Fibroblast of mammary gland (primary cell): Measurements from ENCODE around the gene ELK4.

Experiments
- DNase-seq: peaks from one replicate; pipeline ENCODE4 v3.0.0-alpha.2; 2010; ENCODE audit warnings: low read depth
- H3K4me3 ChIP-seq: 2 replicates; pipeline ENCODE4 v1.5.1; 2011; ENCODE audit warnings: low read depth, mild to moderate bottlenecking, low read length, moderate library complexity; ENCODE audit not compliant: control insufficient read depth
- TF ChIP-seq, protein P1 (sequence below): conservative IDR thresholded peaks from 2 replicates; pipeline ENCODE4 v1.5.1; 2011; ENCODE audit warnings: low read depth, low read length, inconsistent platforms; ENCODE audit not compliant: control insufficient read depth, insufficient read depth

Gene ELK4

GRCh38 chr1:205658943-205659581 is 27.3 kb upstream of the ELK4 start:
- TF ChIP-seq, protein P1, sequence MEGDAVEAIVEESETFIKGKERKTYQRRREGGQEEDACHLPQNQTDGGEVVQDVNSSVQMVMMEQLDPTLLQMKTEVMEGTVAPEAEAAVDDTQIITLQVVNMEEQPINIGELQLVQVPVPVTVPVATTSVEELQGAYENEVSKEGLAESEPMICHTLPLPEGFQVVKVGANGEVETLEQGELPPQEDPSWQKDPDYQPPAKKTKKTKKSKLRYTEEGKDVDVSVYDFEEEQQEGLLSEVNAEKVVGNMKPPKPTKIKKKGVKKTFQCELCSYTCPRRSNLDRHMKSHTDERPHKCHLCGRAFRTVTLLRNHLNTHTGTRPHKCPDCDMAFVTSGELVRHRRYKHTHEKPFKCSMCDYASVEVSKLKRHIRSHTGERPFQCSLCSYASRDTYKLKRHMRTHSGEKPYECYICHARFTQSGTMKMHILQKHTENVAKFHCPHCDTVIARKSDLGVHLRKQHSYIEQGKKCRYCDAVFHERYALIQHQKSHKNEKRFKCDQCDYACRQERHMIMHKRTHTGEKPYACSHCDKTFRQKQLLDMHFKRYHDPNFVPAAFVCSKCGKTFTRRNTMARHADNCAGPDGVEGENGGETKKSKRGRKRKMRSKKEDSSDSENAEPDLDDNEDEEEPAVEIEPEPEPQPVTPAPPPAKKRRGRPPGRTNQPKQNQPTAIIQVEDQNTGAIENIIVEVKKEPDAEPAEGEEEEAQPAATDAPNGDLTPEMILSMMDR, result peak; percentile 80
- peak; percentile 49 for DNase-seq
- H3K4me3 ChIP-seq, result no peak overlapping the region

DNA sequence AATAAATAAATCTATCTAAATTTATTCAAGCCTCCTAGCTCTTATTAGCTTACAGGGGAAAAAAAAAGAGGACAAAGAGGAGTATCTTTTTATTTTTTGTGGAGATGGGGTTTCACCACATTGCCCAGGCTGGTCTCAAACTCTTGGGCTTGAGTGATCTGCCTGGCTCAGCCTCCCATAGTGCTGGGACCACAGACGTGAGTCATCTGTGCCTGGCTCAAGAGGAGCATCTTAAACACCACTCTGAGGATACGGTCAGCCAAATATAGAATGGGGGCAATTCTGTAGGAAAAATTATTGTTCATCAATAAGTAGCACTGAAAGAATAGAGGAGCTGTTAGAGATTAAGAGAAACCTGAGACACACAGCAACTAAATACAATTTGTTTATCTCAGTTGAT is 24.4 kb upstream of the ELK4 start:
- TF ChIP-seq, protein P1, result no peak
- peak; percentile 39 for DNase-seq
- H3K4me3 ChIP-seq, result no peak overlapping the region

- H3K4me3 ChIP-seq, result no peak overlapping the region
- TF ChIP-seq, protein P1, result no peak
- DNase-seq, result no peak
Observed at GRCh38 chr1:205652984-205653383, 21.2 kb upstream of the ELK4 start.

DNA sequence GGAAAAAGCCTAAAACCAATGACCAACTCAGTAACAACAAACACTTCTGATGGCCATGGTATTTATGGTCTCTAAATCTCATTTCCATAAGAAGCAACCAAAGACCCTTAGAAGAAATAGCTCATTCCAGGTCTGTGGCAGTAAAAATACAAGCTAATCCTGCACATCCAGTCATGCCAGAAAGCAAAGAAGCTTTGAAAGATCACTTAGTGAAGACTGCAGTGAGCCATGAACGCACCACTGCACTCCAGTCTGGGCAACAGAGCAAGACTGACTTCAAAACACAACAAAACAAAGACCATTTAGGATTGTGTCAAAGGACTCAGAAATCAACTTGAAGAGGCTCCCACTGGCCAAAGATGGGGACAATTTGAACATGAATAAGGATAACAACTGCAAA is 18.4 kb upstream of the ELK4 start:
- H3K4me3 ChIP-seq, result no peak overlapping the region
- TF ChIP-seq, protein P1, result no peak
- no peak for DNase-seq

DNA sequence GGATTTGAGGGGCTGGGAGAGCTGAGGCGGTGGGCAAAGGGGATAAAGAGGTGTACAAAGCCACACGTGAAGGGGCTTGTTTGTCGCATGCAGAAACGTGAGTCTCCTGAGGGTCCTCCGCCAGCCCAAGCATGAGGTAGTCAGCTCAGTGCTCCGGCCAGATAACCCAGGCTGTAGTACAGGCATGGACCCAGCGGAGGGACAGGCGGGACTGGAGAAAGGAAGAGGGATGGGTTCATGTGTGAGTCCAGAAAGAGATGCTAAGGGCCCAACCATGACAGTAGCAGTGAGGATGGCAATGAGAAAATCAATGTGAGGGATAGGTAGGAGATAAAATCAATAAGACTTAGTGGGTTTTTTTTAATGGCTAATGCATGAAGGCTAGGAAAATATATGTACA is 13.7 kb upstream of the ELK4 start:
- no peak overlapping the region for H3K4me3 ChIP-seq
- TF ChIP-seq, protein P1, result no peak
- no peak for DNase-seq

GRCh38 chr1:205642679-205643307 is 11.0 kb upstream of the ELK4 start:
- no peak for DNase-seq
- TF ChIP-seq, protein P1, result no peak
- H3K4me3 ChIP-seq, result no peak overlapping the region
